SU-DHL-6 (cell line): Measurements from ENCODE around the gene ANKRD50.
A peak's percentile ranks its signal among the peaks of the same experiment; 100 is the strongest.

Experiments
- H2AFZ ChIP-seq: fragments of 200-600 bp; sonication (generic); 2 replicates; pipeline ENCODE4 v1.6.1; 2014; ENCODE audit warnings: low read depth, mild to moderate bottlenecking, moderate library complexity, mixed read lengths, antibody characterized with exemption, low read length; ENCODE audit not compliant: severe bottlenecking
- H3F3A ChIP-seq: fragments of 200-600 bp; shearing (Covaris generic); 2 replicates; pipeline ENCODE4 v1.6.0; 2016; ENCODE audit warnings: antibody characterized with exemption, mild to moderate bottlenecking; ENCODE audit not compliant: insufficient read depth
- H3K27ac ChIP-seq: fragments of 200-600 bp; sonication (generic); 2 replicates; pipeline ENCODE4 v1.5.1; 2016; ENCODE audit warnings: low read depth, mild to moderate bottlenecking, low read length, moderate library complexity, mixed read lengths
- H3K27me3 ChIP-seq: fragments of 200-600 bp; sonication (generic), shearing (Covaris generic); 2 replicates; pipeline ENCODE4 v1.6.0; 2014; ENCODE audit warnings: mild to moderate bottlenecking, low read length
- H3K36me3 ChIP-seq: fragments of 200-600 bp; sonication (generic); 2 replicates; pipeline ENCODE4 v1.6.1; 2014; ENCODE audit warnings: mild to moderate bottlenecking, low read length, mixed read lengths
- H3K4me2 ChIP-seq: fragments of 300-600, 200-600 bp; shearing (Covaris generic), sonication (generic); 2 replicates; pipeline ENCODE4 v1.6.0; 2014; ENCODE audit warnings: low read length, low read depth, mild to moderate bottlenecking; ENCODE audit not compliant: poor library complexity, severe bottlenecking
- H3K4me3 ChIP-seq: fragments of 200-600 bp; sonication (generic); 2 replicates; pipeline ENCODE4 v1.5.1; 2014; ENCODE audit warnings: antibody characterized with exemption, low read length, mild to moderate bottlenecking, mixed read lengths; ENCODE audit not compliant: insufficient read depth, poor library complexity, severe bottlenecking
- H3K79me2 ChIP-seq: fragments of 200-600 bp; sonication (generic); 2 replicates; pipeline ENCODE4 v1.6.1; 2014; ENCODE audit warnings: mild to moderate bottlenecking, low read length, moderate library complexity; ENCODE audit not compliant: insufficient read depth
- H3K9ac ChIP-seq: fragments of 200-600 bp; sonication (generic); 2 replicates; pipeline ENCODE4 v1.7.0; 2014; ENCODE audit warnings: mild to moderate bottlenecking, low read length
- H3K9me2 ChIP-seq: fragments of 200-600 bp; sonication (generic); replicated peaks from 2 replicates; pipeline ENCODE4 v1.6.1; 2014; ENCODE audit warnings: low read length; ENCODE audit not compliant: insufficient read depth
- H3K9me3 ChIP-seq: fragments of 200-600 bp; sonication (generic); 2 replicates; pipeline ENCODE4 v1.6.1; 2014; ENCODE audit warnings: low read length, mixed read lengths; ENCODE audit not compliant: insufficient read depth
- H4K20me1 ChIP-seq: fragments of 200-600 bp; sonication (generic); 2 replicates; pipeline ENCODE4 v1.6.1; 2014; ENCODE audit warnings: low read depth, mild to moderate bottlenecking, antibody characterized with exemption, low read length, moderate library complexity, mixed read lengths
- CTCF ChIP-seq: fragments of 200-600 bp; sonication (generic); IDR thresholded peaks from one replicate; pipeline ENCODE4 v1.5.1; 2017; ENCODE audit warnings: antibody characterized with exemption, mild to moderate bottlenecking, low read length, moderate library complexity; ENCODE audit not compliant: insufficient read depth, poor library complexity, severe bottlenecking
- EZH2phosphoT487 ChIP-seq: fragments of 200-600 bp; sonication (generic), shearing (Covaris generic); conservative IDR thresholded peaks from 2 replicates; pipeline ENCODE4 v1.6.1; 2018; ENCODE audit warnings: mild to moderate bottlenecking, antibody characterized with exemption, low read length, moderate library complexity, mixed read lengths

ANKRD50 gene

GRCh38 chr4:124708517-124709300, 3.8 kb downstream of the ANKRD50 start:
- no peak overlapping the region for H3K4me3 ChIP-seq
- H3K9ac ChIP-seq, result no peak overlapping the region
- no peak for TF ChIP-seq CTCF
- no peak for TF ChIP-seq EZH2phosphoT487

GRCh38 chr4:124705393-124705792, 7.1 kb downstream of the ANKRD50 start:
- Histone ChIP-seq H3K4me3 (no peak overlapping the region), H4K20me1 (no peaks in the 10 kb centered on the region), H2AFZ (no peak overlapping the region), H3K36me3 (no peaks in the 10 kb centered on the region), H3K4me2 (no peak overlapping the region), H3K9me2 (no peaks in the 10 kb centered on the region), H3K27me3 (no peaks in the 10 kb centered on the region), H3K9ac (no peak overlapping the region), H3K79me2 (no peaks in the 10 kb centered on the region), H3K9me3 (no peaks in the 10 kb centered on the region), H3F3A (no peaks in the 10 kb centered on the region), H3K27ac (no peak overlapping the region)
- TF ChIP-seq EZH2phosphoT487, result no peak
- TF ChIP-seq CTCF, result no peak

More at GRCh38 chr4:124708517-124709300, 3.8 kb downstream of the ANKRD50 start:
- Histone ChIP-seq H3F3A (no peaks in the 10 kb centered on the region), H3K27ac (no peak overlapping the region), H3K9me2 (no peaks in the 10 kb centered on the region), H3K4me2 (no peak overlapping the region), H3K36me3 (no peaks in the 10 kb centered on the region), H4K20me1 (no peaks in the 10 kb centered on the region), H3K27me3 (no peaks in the 10 kb centered on the region), H2AFZ (no peak overlapping the region), H3K9me3 (no peaks in the 10 kb centered on the region), H3K79me2 (no peaks in the 10 kb centered on the region)

- Histone ChIP-seq H3K9ac (no peak overlapping the region), H3K4me3 (no peak overlapping the region), H2AFZ (no peak overlapping the region), H3K4me2 (peak overlapping the region; percentile 23), H3K36me3 (no peaks in the 10 kb centered on the region), H3F3A (no peaks in the 10 kb centered on the region), H3K9me3 (no peaks in the 10 kb centered on the region), H3K27me3 (no peaks in the 10 kb centered on the region), H3K27ac (no peak overlapping the region), H4K20me1 (no peaks in the 10 kb centered on the region), H3K9me2 (no peaks in the 10 kb centered on the region), H3K79me2 (no peaks in the 10 kb centered on the region)
- TF ChIP-seq CTCF (no peak), EZH2phosphoT487 (no peak)
Observed at GRCh38 chr4:124703154-124703553, 9.4 kb downstream of the ANKRD50 start.
